Activated T-cell treated with anti-CD3 and anti-CD28 coated beads for 4 hours (primary cell): Measurements from ENCODE around the gene PILRB.
"Not testable (repeated sequence)": the region's sequence is repeated elsewhere in the genome, so short reads cannot be mapped to it uniquely, and the experiment has no call there.

Source experiments
- DNase-seq: peaks from one replicate; pipeline ENCODE4 v3.0.0-alpha.2; 2020

The PILRB gene

DNA sequence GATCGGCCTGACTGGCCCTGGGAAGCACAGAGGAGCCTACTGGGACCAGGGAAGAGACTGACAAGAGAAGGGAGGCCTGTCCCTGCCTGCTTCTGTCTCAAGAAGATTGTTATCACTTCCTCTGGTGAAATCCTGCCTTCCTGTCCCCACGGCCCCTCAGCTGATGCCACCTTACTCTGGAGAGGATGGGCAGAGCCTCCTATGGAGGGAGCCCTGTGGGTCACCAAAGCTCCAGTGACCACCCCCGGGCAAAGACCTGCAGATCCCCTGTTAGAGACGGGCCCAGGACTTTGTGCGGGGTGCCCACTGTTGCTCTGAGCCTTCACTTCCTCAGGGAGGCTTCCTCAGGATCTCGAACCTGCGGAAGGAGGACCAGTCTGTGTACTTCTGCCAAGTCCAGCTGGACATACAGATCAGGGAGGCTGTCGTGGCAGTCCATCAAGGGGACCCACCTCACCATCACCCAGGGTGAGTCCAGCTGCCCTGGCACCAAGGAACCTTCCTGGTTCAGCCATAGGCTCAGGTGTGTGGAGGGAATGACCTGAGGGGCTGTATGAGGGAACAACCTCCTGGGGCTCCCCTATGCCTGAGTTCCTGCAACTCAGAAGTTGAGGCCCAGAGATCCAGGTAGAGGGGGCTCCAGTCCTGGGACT, 1.4 kb upstream of the PILRB start:
- no peak for DNase-seq

DNA sequence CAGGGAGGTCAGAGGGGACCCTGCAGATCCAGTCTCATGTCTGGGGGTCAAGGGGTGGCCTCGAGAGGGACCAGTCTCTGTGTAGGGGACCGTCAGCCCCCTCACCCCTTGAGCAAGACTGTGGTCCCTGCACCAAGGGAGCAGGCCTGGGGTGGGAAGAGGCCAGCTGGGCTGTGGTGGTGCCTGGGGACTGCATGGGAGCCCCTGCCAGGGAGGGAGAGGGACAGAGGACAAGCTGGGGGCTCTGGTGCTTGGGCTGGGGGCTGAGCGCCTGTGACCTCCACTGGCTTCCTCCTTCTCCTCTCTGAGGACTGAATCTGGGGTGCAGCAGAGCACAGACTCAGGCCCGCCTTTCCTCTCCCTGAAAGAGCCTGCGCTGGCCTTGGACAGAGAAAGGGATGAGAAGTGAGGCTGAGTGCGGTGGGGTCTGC, 771 bp upstream of the PILRB start:
- no peak for DNase-seq

DNA sequence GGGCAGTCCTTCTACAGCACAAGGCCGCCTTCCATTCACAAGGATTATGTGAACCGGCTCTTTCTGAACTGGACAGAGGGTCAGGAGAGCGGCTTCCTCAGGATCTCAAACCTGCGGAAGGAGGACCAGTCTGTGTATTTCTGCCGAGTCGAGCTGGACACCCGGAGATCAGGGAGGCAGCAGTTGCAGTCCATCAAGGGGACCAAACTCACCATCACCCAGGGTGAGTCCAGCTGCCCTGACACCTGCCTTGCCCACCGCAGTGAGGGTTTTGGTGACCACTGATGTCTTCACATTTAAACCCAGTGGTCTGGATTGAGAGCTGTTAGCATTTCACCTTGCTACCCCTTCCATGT, 918 bp downstream of the PILRB start:
- DNase-seq: no peak

DNA sequence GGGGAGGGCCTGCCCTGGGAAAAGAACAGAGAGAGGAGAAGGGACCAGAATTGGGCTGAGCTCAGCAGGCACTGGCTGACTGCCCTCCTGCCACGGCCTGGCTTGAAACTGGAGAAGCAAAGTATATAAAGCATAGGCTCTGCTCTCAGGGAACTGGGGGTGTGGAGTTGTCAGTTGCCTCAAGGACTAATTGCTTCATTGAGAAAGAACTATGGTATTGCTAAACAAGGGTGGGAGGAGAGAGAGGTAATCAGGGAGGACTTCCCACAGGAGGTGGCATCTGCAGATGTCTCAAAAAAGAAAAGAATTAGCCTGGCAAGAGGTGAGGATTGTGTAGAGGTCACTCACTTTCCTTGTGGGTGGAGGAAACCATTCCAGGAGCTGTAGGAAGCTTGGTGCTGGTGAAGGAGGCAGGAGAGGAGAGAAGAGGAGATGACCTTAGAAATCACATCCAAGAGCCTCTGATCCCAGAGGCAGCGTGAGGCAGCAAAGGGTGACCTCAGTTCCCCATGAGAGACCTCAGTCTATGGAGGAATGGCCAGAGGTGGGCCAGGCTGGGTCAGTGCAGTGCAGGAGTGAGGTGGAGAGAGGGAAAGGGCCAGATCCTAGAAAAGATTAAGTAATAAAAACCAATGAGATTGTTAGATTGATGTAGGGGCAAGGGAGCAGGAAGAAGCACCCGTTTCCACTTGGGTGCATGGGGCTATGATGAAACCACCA, 2.4 kb downstream of the PILRB start:
- no peak for DNase-seq

DNA sequence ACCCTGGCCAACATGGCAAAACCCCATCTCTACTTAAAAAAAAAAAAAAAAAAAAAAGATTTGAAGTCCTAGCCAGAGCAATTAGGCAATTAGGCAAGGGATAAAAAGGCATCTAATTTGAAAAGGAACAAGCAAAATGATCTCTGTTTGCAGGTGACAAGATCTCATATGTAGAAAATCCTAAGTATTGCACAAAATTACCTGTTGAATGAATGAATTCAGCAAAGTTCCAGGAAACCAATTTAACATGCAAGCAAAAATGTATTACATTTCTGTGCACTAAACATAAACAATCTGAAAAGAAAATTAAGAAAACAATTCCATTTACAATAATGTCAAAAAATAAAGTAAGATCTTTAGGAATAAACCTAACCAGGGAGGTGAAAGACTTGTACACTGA, 5.2 kb downstream of the PILRB start:
- no peak for DNase-seq

DNA sequence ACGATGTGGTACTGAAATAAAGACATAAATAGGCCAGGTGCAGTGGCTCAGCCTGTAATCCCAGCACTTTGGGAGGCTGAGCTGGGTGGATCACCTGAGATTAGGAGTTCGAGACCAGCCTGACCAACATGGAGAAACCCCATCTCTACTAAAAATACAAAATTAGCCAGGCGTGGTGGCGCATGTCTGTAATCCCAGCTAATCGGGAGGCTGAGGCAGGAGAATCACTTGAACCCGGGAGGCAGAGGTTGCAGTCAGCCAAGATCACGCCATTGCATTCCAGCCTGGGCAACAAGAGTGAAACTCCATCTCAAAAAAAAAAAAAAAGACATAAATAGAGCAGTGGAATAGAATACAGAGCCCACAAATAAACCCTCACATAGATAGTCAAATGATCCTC, 5.9 kb downstream of the PILRB start:
- not testable (repeated sequence) for DNase-seq

DNA sequence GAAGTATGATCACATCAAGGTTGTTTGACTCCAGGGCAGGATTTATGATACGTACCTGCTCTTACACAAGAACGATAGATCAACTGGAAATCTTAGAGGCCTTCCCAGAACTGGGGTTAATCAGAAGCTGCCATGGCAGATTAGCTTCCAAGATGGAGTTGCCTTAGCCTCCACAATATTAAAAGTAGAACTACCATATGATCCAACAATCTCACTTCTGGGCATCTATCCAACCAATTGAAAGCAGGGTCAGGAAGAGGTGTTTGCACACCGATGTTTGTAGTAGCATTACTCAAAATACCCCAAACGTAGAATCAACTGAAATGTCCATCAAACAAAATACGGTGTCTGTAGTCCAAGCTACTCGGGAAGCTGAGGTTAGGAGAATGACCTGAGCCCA, 6.6 kb downstream of the PILRB start:
- DNase-seq: no peak

DNA sequence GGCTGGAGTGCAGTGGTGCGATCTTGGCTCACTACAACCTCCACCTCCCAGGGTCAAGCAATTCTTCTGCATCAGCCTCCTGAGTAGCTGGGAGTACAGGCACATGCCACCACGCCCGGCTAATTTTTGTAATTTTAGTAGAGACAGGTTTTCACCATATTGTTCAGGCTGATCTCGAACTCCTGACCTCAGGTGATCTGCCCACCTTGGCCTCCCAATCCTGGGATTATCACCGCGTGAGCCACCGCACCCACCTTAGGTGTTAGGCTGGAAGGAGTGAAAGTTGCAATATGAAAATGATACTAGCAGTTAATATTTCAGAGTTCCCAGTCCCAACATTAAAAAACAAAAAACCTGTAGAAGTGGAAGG, 8.1 kb downstream of the PILRB start:
- DNase-seq: not testable (repeated sequence)

DNA sequence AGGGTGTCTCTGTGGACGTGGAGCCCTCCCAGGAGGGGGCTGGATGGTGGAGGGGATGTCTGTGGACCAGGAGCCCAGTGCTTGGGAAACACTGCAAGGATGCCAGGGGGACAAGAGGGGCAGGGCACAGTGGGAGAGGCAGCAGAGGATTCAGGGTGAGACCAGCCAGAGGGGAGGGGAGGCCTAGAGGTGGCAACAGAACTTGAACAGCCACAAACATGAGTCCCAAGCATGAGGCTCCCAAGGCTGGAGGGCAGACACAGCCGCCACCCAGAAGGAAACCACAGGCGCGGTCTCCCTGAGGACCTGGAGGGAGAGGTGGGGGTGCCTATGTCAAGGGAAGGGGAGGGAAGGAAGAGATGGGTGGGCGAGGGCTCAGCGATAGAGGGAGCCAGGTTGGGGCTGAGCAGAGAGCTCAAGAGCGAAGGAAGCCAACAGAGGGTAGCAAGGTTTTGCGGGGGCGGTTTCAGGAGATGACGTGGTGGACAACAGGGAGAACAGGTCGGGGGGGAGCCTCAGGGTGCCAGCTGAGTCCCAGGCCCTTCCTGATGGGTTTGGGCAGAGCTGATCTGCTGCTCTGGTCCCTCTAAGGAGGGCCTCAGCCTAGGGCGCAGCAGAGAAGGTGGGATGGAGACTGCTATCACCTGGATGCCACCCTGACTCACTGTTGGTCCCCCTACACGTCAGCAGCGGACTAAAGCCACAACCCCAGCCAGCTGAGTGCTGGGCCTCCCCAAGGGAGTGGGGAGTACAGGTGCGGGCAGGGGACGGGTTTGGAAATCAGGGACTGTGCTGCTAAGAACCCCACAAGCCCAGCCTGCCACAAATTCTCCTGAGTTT, 8.7 kb downstream of the PILRB start:
- DNase-seq: no peak

DNA sequence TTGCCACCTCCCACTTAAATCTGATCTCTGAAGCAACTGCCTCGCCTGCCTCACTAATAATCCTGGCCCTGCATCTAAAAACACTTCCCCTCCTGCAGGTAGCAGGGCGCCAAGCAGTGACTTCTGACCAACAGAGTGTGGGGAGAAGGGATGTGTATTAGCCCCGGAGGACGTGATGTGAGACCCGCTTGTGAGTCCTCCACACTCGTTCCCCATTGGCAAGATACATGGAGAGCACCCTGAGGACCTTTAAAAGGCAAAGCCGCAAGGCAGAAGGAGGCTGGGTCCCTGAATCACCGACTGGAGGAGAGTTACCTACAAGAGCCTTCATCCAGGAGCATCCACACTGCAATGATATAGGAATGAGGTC, 9.3 kb downstream of the PILRB start:
- DNase-seq: no peak

DNA sequence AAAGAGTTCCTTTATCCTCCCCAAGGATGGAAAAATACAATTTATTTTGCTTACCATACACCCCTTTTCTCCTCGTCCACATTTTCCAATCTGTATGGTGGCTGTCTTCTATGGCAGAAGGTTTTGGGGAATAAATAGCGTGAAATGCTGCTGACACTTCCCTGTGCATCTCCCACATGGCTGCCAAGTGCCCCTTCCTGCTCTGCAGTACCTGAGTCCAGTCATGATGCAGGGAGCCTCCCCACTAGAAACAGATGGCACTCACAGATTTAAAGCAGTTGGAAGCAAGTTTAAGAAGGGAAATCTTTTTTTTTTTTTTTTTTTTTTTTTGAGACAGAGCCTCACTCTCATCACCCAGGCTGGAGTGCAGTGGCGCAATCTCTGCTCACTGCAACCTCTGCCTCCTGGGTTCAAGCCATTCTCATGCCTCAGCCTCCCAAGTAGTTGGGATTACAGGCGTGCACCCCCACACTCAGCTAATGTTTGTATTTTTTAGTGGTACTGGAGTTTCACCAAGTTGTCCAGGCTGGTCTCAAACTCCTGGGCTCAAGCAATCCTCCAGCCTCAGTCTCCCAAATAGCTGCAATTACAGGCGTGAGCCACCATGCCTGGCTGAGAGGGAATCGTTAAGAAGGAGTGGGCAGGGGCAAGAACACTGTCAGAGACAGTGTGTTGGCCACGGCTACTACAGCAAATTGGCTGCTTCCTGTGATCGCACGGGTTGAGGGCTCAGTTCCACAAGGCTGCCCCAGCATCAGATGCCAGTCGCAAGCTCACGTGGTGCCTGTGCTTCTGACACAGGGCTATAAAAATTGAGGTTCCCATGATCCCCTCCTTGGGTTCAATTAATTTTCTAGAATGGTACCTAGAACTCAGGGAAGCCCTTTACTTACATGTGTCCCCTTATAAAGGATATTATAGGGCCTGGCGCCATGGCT, 10.0 kb downstream of the PILRB start:
- no peak for DNase-seq

DNA sequence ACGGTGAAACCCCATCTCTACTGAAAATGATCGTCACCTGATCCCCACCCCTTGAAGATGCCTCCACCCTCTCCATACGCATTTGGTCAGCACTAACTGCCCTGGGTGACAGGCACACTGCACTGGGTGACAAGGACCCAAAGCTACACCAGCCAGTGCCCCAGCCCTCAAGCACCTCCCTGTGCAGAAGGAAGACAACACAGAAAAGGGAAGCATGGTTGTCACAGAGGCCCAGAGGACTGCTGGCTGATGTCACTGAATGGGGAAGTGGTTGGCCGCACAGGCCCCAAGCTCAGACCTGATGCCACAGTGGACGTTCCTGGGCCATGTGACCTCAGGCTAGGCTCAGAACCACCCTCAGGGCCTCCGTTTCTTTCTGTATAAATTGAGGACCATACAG, 11.2 kb downstream of the PILRB start:
- no peak for DNase-seq

DNA sequence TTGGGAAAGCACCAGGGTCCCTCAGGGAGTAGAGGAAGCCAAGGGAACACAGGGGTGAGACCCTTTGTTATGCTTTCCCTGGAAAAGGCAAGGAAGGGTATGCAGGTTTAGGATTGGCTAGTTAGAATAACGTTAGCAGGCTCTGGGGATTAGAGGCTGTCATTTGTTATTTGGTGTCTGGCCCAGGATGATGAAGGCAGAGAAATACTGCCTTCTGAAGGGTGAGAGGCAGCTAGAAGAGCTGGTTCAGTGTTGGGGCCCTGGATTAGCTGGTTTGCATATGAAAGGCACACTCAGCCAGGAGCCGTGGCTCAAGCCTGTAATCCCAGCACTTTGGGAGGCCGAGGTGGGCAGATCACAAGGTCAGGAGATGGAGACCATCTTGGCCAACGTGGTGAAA, 12.4 kb downstream of the PILRB start:
- DNase-seq: no peak

DNA sequence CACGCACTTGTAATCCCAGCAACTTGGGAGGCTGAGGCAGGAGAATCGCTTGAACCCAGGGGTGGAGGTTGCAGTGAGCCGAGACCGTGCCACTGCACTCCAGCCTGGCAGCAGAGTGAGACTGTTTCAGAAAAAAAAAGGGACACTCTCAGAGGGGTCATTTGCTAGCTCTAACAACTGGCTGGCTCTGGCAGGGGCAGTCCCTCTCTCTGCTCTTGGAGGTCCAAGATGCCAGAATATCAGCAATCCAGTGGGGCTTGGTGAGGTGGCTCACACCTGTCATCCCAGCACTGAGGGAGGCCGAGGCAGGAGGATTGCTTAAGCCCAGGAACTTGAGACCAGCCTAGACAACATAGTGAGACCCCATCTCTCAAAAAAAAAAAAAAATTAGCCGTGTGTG, 12.8 kb downstream of the PILRB start:
- no peak for DNase-seq

DNA sequence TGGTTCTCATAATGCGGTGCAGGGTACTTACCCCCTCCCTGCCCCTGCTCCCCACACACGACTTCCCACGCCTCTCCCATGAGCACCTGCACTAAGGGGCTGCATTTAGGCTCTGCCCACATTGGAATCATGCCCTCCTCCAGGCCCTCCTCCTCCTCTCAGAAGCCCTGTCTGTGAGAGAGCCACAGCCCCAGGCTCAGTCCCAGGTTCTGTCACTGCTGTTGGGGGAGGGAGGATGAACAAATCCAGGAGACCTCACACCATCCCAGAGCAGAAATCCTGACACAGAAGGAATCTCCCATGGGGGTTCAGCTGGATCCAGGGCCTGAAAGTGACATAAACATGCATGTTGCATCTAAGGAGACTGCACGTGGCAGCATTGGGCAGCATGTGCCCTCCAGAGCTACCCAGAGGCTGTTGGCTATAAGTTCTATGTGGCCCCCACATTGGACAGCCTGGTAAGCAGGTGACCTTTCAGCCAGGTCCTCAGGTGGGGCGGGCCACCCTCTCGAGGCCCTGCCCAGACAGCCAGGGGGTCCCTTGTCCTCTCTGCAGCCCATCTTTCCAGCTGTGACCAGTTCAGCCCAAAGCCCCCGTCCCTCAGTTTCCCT, 13.7 kb downstream of the PILRB start:
- no peak for DNase-seq

DNA sequence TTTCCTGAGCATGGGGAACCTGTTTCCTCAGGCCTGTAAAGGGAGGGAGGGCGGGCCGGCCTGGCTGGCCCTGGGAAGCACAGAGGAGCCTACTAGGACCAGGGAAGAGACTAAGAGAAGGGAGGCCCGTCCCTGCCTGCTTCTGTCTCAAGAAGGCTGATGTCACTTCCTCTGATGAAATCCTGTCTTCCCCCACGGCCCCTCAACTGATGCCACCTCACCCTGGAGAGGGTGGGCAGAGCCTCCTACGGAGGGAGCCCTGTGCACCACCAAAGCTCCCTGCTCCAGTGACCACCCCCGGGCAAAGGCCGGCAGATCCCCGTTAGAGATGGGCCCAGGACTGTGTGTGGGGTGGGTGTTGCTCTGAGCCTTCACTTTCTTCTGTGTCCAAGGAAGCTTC, 14.3 kb downstream of the PILRB start:
- DNase-seq: no peak

DNA sequence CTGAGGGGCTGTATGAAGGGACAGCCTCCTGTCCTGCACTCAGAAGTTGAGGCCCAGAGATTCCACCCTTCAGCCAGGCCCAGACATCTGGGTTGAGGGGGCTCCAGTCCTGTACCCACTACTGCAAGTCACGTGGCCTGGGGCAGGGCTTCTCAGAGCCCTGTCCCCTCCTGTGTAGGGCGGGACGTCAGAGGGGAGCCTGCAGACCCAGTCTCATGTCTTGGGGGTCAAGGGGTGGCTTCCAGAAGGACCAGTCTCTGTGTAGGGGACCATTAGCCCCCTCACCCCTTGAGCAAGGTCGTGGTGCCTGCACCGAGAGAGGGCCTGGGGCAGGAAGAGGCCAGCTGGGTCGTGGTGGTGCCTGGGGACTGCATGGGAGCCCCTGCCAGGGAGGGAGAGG, 14.8 kb downstream of the PILRB start:
- DNase-seq: no peak

DNA sequence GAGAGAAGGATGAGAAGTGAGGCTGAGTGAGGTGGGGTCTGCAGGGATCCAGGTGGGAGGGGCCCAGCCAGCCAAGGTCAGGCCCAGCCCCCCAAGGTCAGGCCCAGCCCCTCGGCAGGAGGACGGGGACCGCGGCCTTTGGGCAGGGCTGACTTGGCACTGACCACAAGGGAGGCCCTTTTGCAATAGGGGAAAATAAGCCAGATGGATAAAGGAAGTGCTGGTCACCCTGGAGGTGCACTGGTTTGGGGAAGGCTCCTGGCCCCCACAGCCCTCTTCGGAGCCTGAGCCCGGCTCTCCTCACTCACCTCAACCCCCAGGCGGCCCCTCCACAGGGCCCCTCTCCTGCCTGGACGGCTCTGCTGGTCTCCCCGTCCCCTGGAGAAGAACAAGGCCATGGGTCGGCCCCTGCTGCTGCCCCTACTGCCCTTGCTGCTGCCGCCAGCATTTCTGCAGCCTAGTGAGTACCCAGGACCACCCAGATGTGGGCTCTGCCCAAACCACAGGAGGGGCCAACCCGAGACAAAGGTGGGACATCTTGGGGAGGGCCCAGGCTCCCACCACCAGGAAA, 15.4 kb downstream of the PILRB start, which contains the start of gene PILRA:
Gene PILRA (plus strand): TSS at position 227 of the 571 bp plus-strand sequence. CDS start 170 bp downstream, at position 397.
- DNase-seq: no peak

DNA sequence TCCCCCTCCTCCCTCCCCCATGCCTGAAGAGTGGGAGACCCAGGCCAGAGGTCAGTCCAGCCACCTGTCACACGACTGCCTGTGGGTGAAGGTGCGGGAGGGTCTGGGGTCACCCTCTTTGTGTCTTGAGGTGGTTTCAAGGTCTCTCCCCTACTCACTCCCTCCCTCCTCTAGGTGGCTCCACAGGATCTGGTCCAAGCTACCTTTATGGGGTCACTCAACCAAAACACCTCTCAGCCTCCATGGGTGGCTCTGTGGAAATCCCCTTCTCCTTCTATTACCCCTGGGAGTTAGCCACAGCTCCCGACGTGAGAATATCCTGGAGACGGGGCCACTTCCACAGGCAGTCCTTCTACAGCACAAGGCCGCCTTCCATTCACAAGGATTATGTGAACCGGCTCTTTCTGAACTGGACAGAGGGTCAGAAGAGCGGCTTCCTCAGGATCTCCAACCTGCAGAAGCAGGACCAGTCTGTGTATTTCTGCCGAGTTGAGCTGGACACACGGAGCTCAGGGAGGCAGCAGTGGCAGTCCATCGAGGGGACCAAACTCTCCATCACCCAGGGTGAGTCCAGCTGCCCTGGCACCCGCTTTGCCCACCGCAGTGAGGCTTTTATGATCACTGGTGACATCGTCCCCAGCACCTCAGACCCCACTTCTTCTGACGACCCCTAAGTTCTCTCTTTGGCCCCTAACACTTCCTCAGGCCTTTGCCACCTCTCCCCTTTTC, 16.1 kb downstream of the PILRB start:
- DNase-seq: not testable (repeated sequence)

DNA sequence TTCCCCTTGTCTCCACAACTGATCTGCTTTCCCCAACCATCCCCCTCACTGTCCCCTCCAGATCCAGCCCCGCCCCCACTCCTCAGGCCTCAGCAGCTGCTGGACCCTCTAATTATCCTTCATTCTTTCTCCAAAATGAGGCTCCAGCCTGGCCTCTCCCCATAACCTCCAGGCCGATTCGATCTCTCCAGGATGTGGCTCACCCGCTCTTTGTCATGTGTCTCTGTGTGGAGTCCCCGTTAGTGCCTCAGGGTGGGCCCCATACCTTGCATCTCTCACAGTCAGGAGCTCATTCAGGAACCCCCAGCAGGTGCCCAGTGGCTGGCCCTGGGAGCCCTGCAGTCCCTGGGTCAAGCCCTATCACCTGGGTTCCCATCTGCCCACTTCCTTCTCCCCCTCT, 16.7 kb downstream of the PILRB start:
- no peak for DNase-seq

DNA sequence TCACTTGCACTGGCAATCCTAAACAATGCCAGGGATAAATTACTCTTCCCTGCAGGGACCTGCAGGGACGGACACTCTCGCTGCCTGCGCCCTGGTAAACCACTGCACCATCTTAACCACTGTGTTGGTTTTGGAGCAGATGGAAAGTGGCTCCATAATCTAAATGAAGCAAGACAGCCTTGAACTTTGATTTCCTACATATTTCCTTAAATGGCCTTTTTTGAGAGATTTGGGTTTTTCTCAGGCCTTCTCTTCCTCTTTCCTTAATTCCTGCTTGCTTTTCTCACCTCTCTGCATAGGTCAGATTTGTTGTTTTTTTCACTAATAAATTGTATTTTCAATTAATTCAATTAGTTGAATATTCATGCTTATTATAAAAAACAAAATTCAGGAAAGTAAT, 18.1 kb downstream of the PILRB start:
- no peak for DNase-seq
